Gastrocnemius medialis (tissue), 4 donors: ENCODE measurements around the gene PRKG1.

Source experiments
- CTCF ChIP-seq, 5 experiments: fragments of 450-650 bp in 3 of 5; fragments of 200-600 bp in 2 of 5; sonication (generic) in 2 of 5; IDR thresholded peaks in 4 of 5; conservative IDR thresholded peaks in 1 of 5; 1 replicate in 4 of 5; 2 replicates in 1 of 5; pipeline ENCODE4 v1.5.1; 2016 to 2019; ENCODE audit warnings: antibody characterized with exemption in 5 of 5, mild to moderate bottlenecking in 3 of 5, moderate library complexity in 3 of 5
- POLR2A ChIP-seq, 2 donors: fragments of 450-650 bp; IDR thresholded peaks; one replicate each; pipeline ENCODE4 v1.6.1; 2017; ENCODE audit warnings: antibody characterized with exemption in 2 of 2, mild to moderate bottlenecking in 2 of 2, moderate library complexity in 2 of 2

GRCh38 chr10:51201947-51202346, 127.7 kb downstream of the PRKG1 start:
- no peak for TF ChIP-seq CTCF (IDR thresholded peaks at IDR 0.05 in 4 of 5, conservative IDR thresholded peaks at IDR 0.05 in 1 of 5)
- no peak for TF ChIP-seq POLR2A (IDR thresholded peaks at IDR 0.05)
